GM19463 (cell line): Measurements from ENCODE around the gene SSUH2.
A peak's percentile ranks its signal among the peaks of the same experiment; 100 is the strongest.
"Not testable (repeated sequence)": the region's sequence is repeated elsewhere in the genome, so short reads cannot be mapped to it uniquely, and the experiment has no call there.

Experiments
- ATAC-seq: cut with Tn5 transposase; IDR thresholded peaks from one replicate; pipeline ENCODE4 v1.9.1; 2021; ENCODE audit warnings: mild to moderate bottlenecking, moderate library complexity; ENCODE audit not compliant: unreplicated experiment

The SSUH2 gene

GRCh38 chr3:8660175-8661118 lies 15.8 kb upstream of the SSUH2 start:
- ATAC-seq: no peak

- no peak for ATAC-seq
Measured at GRCh38 chr3:8659242-8659641, 14.6 kb upstream of the SSUH2 start.

- peak; percentile 84 for ATAC-seq
Measured at GRCh38 chr3:8658306-8659212, 14.0 kb upstream of the SSUH2 start.

- ATAC-seq: peak; percentile 43
Measured at GRCh38 chr3:8657804-8658305, 13.3 kb upstream of the SSUH2 start.

- ATAC-seq: no peak
Measured at GRCh38 chr3:8656240-8656639, 11.6 kb upstream of the SSUH2 start.

GRCh38 chr3:8655387-8655835 lies 10.8 kb upstream of the SSUH2 start:
- no peak for ATAC-seq

GRCh38 chr3:8654572-8655329 lies 10.2 kb upstream of the SSUH2 start:
- not testable (repeated sequence) for ATAC-seq

GRCh38 chr3:8653800-8654408 lies 9.3 kb upstream of the SSUH2 start:
- no peak for ATAC-seq

- ATAC-seq: no peak
Measured at GRCh38 chr3:8652324-8652987, 7.9 kb upstream of the SSUH2 start.

- no peak for ATAC-seq
Measured at GRCh38 chr3:8651418-8652323, 7.1 kb upstream of the SSUH2 start.

- no peak for ATAC-seq
Measured at GRCh38 chr3:8650583-8651416, 6.2 kb upstream of the SSUH2 start.

GRCh38 chr3:8649757-8650156 lies 5.2 kb upstream of the SSUH2 start:
- no peak for ATAC-seq

- no peak for ATAC-seq
Measured at GRCh38 chr3:8648909-8649741, 4.5 kb upstream of the SSUH2 start.

GRCh38 chr3:8647137-8647985 lies 2.8 kb upstream of the SSUH2 start:
- no peak for ATAC-seq

GRCh38 chr3:8646313-8646938 lies 1.8 kb upstream of the SSUH2 start:
- ATAC-seq: no peak
